DMS79 treated with DMSO at 0.1 percent for 48 hours (cell line): ENCODE measurements around the gene MYRF.

Source experiments
- DNase-seq: peaks from one replicate; lab custom pipeline; 2025; lab: John Stamatoyannopoulos, UW

MYRF gene

GRCh38 chr11:61795459-61795858 is 43.0 kb downstream of the MYRF start:
- no peak for DNase-seq

DNA sequence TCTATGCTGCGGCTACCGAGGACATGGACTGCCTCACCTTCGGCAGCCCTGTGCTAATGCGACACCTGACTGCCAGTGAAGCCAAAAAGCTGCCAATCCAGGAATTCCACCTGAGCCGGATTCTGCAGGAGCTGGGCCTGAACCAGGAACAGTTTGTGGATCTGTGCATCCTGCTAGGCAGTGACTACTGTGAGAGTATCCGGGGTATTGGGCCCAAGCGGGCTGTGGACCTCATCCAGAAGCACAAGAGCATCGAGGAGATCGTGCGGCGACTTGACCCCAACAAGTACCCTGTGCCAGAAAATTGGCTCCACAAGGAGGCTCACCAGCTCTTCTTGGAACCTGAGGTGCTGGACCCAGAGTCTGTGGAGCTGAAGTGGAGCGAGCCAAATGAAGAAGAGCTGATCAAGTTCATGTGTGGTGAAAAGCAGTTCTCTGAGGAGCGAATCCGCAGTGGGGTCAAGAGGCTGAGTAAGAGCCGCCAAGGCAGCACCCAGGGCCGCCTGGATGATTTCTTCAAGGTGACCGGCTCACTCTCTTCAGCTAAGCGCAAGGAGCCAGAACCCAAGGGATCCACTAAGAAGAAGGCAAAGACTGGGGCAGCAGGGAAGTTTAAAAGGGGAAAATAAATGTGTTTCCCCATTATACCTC is 43.6 kb downstream of the MYRF start:
- DNase-seq = no peak

- DNase-seq = peak; percentile 63
Measured at GRCh38 chr11:61797263-61797944, 45.0 kb downstream of the MYRF start.

DNA sequence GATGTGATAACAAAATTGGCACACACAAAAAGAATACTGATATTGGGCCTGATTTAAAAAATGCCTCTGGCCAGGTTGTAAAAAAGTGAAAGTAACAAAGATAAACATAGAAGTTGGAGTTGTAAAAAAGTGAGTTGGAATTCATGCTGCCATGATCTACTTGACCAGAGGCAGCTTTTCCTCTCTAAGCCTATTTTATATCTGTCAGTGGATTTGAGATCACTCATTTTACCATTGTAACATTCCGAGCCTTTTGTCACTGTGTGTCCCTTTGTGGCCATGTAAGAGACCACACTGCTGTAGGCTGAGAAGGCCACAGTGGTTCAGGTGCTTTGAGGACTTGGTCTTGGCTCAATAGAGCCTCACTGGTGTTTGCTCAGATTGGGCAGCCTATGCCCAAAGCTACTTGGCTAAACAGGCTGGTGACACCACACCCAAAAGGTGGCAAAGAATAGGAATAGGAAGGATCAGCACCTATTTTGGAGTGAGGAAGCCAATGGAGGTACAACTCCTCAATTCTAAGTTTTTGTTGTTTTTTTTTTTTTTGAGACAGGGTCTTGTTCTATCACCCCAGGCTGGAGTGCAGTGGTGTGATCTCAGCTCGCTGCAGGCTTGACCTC is 47.3 kb downstream of the MYRF start:
- no peak for DNase-seq

DNA sequence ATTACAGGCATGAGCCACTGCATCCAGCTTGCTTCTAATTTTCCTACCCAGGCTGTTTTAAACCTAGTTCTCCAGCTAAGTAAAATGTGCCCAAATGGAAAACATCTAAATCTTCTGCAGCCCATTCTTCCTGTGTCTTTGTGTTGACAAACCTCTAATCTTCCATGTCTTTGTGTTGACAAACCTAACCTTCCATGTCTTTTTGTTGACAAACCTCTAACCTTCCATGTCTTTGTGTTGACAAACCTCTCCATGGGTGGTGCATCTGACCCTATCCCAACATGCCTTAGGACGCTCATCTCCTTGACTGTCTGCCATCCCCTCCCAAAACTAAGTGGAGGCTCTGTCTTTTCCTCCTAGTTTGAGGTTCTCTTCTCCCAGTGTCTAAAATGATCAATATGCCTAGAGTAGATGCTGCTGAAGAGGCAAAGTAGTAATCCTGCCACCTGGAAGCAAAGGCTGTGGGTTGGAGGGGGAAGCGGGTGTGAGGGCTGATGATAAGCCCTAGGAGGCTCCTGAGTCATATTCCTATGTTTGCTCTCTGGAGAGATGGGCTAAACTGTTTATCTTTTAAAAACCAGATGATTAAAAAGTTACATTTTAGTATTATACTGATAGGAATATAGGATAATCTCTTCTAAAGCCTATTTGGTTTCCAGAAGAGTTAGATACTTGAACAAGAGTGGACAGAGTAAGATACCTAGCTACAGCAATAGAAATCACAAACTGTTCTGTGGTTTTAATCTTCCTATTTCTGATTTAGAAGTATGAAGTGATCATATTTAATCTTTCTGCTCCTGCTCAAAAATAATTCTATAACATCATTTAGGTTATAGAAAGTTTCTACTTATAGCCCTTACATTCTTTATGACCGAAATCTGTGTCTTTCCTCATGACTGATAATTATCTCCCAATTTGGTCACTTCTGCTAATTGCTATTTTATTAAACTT is 48.2 kb downstream of the MYRF start:
- no peak for DNase-seq

DNA sequence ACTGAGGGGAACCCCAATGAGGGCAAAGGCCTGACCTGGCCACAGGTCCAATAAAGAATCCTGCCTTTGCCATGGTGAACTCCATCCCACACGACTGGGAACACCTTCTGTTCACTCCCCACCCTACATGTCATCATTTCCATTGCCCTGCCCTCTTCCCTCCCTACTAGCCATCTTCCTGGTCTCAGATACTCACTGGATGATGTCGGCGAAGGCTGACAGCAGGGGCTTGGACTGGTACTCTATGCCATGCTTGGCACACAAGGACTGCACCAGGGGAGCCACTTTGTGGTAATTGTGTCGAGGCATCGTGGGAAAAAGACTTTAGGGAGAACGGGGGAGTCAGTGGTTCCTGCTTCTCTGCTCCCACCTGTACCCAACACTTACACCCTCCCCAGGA is 50.2 kb downstream of the MYRF start:
- DNase-seq = no peak

- DNase-seq = no peak
Measured at GRCh38 chr11:61803889-61804647, 51.6 kb downstream of the MYRF start.

DNA sequence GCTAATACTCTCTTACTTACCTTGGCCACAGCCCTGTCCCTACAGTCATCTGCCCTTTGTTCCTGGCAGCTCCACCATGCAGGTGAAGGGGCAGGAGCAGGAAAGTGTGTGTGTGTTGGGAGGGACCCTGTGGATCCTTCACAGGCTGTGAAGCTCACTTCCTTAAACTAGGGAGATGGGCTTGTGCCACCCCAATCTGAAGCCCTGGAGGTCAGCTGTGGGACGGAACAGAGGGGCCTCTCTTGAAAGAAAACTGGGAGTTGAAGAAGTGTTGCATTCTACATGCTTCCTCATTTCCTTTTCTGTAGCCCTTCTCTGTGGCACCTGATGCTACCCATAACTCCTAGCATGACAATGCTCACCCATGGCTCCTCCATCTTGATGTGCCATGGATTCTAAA is 52.7 kb downstream of the MYRF start:
- DNase-seq = no peak

GRCh38 chr11:61806785-61807184 is 54.3 kb downstream of the MYRF start:
- DNase-seq = no peak

- DNase-seq = no peak
Measured at GRCh38 chr11:61810671-61811175, 58.3 kb downstream of the MYRF start.

GRCh38 chr11:61811831-61812230 is 59.4 kb downstream of the MYRF start:
- DNase-seq = no peak

DNA sequence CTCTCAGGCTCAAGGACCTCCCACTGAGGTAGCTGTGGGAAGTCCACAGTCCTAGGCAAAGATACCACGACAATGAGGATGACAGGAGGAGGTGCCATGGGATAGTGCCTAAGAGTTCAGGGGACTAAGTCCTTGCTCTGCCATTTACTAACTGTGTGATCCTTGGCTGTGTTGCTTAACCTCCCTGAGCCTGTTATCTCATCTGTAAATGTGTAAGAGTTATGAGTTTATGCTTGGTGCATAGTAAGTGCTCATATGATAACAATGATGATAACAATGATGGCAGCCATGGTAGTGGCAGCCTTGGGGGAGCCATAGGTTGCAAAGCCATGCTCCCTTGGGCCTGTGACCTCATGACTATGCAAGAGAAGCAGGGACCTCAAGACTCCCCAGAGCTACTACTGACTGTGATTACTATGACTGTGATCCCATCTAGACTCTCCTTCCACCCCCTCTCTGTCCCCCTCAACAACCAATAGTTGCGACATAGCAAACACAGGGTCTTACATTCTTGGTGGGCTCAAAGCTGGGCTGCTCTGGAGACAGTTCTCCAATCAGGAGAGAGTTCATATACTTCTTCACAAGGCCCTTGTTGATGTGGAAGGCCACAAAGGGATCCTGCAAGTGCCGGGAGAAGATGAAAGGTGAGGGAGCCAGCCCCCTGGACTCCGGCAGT is 60.4 kb downstream of the MYRF start:
- no peak for DNase-seq

GRCh38 chr11:61814247-61814957 is 62.0 kb downstream of the MYRF start:
- no peak for DNase-seq

GRCh38 chr11:61814958-61815789 is 62.7 kb downstream of the MYRF start:
- DNase-seq = peak; percentile 93

DNA sequence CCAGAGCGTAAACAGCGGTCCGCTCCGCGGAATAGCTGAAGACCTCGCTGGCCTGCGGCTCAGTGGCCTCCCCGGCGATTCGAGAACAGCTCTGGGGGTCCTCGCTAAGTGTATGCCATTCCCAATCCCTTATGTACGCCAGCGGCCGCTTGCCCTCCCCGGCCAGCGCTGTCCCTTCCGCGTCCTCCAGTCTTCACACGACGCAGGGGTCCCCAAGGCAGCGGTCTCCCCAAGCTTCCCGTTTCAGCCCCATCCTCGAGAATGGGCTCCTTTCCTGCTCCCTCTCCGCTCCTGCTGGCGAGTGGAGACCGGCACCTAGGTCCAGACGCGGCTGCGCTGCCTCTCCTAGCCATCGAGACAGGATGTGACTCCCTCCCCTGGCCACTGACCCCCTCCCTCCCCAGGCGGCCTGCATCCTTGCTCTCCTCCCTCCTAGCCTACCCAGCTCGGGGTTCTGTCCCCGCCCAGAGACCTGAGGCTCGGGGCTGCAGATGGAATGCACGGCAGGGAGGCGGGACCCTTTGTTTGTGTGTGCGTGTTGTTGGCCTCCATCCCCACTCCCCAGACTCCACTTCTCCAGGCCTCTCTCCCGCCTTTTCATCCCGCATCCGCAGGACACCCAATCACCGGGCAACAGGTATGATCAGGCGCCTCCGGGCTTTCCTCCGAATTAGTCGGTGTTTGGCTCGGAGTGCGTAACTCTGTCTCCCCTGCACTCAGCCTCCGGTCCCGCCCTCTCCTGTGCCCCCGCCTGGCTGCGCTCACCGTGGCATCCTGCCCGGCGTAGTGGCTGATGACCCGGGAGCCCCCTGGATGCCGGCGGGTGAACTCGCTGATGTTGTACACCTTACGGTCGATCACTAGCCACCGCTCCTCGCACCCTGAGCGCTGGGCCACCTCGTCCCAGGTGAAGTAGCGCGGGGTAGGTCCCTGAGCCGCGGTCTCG is 63.6 kb downstream of the MYRF start:
- DNase-seq = peak; percentile 75

DNA sequence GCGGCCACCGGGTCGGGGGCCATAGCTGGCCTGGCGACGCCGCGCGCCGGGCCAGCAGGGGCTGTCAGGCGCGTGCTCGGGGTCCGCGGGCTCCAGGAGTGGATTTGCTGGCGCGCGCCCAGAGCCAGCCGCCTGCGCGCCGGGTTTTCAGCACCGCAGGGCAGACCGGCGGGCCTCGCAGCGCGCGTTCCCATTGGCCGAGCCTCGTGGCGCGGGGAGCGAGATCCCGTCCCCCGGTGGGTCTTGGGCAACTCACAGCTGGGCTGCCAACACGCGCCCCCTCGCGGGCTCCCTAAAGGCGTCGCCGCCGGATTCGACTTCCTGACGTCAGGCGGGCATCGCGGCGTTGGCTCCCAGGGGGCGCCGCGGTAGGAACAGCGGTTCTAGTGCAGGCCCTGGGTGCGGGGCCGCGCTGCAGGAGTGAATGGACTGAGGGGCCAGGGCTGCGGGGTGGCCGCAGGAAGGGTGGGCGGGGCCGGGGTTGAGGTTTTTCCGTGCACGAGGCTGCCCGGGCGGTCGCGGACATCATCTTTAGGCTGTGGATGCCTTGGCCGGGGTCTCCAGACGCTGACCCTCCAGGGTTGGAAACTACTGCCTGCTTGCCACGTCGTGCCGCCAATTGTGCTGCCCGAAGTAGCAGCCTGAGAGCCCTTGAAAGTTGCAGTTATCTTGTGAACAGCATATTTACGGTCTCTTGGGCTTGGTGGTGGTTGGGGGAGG is 64.5 kb downstream of the MYRF start, which contains the start of gene FADS1:
Gene FADS1 (minus strand): TSS at position 268 of the 720 bp plus-strand sequence. CDS start 74 bp downstream, at position 194.
- DNase-seq = peak; percentile 89
